Pons (tissue), 1 donor: Measurements from ENCODE around the gene RANBP3.
A peak's percentile ranks its signal among the peaks of the same experiment; 100 is the strongest.

ENCODE experiments used
- DNase-seq: peaks from one replicate; pipeline ENCODE4 v3.0.0-alpha.2; 2016; ENCODE audit warnings: low spot score

Gene RANBP3

DNA sequence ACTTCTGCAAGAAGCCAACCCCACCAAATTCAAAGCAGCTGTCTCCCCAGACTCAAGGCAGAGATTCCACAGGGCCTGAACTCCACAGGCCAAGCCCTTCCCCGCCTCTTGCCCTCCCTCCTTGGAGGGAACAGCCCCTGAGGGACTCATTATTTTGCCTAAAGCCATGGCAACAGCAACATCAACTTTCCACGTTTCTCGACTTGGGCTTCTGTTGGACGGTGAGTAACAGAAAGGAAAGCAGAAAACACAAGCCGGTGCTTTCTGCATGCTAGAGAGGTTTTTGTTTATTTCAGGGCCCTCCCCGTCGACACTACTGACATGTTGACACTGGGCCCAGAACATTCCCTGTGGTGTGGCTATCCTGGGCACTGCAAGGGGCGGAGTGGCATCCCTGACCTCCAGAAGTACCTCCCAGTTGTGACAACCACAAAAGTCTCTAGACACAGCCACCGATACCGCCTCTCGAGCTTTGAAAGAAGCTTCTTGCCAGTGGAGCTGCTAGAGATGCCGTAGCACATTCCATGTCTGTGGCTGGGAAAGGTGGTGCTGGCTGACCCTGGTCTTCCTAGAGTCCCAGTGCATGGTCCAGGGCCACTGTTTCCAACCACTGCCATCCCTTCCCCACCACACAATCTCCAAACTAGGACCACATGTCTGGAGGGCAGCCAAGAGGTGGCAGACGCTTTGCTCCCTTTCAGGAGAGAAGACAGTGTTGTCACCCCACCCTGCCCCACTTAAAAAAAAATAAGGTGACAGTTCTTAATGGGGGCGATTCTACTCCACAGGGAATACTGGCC lies 51.1 kb downstream of the RANBP3 start:
- DNase-seq = no peak

DNA sequence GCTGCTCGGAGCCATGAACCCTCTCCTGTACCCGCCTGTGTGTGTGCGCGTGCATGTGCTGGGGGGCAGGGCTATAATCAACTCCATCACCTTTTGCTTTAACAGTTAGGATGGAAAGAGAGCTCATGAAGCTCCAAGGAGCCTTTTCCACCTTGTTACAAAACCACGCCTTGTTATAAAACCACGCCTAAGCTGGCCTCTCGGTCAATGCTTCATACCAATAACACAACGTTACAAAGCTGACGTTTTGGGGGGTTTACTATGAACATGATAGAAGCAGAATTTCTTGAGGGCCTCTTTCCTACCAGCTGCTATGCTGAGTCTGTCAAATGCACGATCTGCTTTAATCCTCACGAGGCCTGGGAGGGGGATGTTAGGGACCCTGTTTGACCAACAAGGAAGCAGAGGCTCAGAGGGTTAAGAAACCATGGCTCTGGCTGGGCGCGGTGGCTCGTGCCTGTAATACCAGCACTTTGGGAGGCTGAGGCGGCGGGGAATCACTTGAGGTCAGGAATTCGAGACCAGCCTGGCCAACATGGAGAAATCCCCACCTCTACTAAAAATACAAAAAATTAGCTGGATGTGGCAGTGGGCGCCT lies 52.0 kb downstream of the RANBP3 start:
- no peak for DNase-seq

DNA sequence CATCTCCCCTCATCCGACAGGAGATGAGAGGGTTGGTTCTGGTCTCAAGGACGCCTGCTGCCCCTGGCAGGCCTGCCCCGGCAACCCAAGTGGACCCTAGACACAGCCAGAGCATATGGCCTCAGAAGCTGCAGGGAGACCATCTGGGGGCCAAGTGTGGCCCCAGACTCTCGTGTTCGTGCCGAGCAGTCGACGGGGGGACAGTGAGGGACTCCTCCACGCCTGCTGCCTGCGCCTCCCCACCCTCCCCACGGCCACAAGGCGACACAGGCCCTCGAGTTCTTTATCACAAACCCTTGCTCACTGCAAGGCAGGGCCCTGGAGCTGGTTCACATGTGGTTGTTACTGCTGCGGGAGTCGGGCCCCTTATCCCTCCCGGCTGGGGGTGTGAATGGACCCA lies 54.6 kb downstream of the RANBP3 start:
- DNase-seq = no peak

- DNase-seq = no peak
Observed at GRCh38 chr19:5922161-5922545, 55.8 kb downstream of the RANBP3 start.

DNA sequence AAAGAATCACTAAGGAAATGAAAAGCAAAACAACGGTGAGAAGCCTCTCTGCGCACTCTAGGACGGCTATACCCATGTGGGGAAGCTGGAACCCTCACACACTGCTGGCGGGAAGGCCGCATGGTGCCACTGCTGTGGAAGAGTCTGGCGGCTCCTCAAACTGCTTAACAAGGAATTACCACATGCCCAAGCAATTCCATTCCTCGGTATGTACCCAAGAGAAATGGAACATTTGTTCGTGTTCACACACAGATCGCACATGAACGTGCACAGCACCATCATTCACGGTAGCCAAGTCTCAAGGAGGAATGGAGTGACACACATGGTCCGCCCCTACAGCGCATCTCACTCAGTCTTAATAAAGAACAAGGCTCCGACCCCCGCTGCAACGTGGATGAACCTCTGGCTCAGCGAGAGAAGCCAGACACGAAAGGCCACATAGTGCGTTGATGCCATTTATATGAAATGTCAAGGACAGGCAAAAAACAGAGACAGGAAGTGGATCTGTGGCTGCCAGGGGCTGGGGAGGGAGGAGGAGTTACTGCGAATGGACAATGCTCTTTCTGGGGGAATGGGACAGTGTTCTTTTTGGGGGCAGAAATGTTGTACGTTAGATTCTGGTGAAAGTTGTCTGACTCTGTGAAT lies 56.3 kb downstream of the RANBP3 start:
- no peak for DNase-seq

DNA sequence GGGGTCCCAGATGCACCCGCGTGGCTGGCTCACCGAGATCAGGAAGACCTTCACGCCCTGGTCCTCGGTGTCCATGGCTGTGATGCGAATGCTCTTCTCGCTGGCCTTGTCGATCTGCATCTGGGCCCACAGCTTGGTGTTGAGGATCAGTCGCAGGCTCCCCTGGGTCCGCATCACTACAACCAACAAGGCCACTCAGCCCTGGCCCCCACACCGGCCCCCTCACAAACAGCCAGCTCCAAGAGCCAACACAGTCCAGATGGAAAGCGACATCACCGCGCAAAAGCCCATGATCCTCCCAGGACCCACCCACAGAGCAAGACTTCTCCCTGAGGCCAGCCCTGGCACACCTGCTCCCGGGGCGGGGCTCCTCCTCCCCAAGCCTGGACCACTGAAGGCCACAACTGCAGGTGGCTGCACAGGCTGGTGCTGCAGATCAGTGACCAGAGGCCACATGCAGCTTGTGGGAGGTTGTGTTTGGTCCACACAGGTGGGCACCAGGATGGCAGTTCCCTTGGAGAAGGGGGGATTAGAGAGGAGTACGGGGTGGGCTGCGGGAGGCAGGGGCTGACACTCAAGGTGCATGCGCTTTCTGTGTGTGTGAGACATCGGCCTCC lies 59.4 kb downstream of the RANBP3 start:
- no peak for DNase-seq

- no peak for DNase-seq
Observed at GRCh38 chr19:5917431-5918107, 60.4 kb downstream of the RANBP3 start.

- DNase-seq = no peak
Observed at GRCh38 chr19:5916181-5916708, 61.7 kb downstream of the RANBP3 start.

- DNase-seq = no peak
Observed at GRCh38 chr19:5915782-5916165, 62.2 kb downstream of the RANBP3 start.

- DNase-seq = no peak
Observed at GRCh38 chr19:5914946-5915781, 62.8 kb downstream of the RANBP3 start.

GRCh38 chr19:5914358-5914774 lies 63.6 kb downstream of the RANBP3 start:
- no peak for DNase-seq

GRCh38 chr19:5913739-5914357 lies 64.1 kb downstream of the RANBP3 start, which contains the start of gene CAPS:
Gene CAPS (plus strand): TSS chr19:5914254. CDS start chr19:5914407, 153 bp downstream.
- peak; percentile 48 for DNase-seq

DNA sequence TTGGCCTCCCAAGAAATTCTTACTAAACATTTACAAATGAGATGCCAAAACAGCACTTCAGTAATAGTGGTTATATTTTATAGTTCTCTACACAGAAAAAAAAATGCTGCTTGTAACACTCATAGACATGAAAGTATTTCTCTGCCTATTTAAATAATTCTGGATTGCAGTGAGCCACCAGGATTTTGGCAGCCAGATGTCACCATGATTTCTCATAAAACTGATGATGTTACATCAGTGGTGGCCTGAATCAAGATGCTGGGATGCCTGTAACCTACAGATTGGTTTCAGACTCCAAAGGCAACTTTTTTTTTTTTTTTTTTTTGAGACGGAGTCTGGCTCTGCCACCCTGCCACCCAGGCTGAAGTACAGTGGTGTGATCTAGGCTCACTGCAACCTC lies 66.6 kb downstream of the RANBP3 start:
- no peak for DNase-seq

- no peak for DNase-seq
Observed at GRCh38 chr19:5910638-5910907, 67.4 kb downstream of the RANBP3 start.

DNA sequence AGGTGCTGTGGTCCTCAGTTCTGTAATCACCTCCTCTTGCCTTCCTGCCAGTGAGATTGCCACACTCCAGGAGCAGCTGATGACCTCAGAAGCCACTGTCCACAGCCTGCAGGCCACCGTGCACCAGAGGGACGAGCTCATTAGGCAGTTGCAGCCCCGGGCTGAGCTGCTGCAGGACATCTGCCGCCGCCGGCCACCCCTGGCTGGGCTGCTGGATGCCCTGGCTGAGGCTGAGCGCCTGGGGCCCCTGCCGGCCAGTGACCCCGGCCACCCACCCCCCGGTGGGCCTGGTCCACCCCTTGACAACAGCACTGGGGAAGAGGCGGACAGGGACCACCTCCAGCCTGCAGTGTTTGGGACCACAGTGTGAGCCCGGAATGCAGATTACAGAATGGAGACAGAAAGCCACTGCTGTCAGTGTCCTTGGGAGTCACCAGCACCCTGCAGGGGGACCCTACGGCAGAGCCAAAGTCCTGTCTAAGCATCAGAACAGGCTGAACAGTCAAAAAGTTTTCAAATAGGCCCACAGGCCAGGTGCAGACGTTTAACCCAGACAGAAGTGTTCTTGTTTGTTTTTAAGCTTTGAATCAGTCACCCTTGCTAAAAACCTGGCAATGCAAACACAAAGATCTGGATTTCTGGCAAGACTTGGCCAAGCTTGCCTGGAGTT lies 69.0 kb downstream of the RANBP3 start:
- DNase-seq = no peak

- DNase-seq = no peak
Observed at GRCh38 chr19:5907241-5907640, 70.7 kb downstream of the RANBP3 start.

- no peak for DNase-seq
Observed at GRCh38 chr19:5905114-5905778, 72.7 kb downstream of the RANBP3 start.

DNA sequence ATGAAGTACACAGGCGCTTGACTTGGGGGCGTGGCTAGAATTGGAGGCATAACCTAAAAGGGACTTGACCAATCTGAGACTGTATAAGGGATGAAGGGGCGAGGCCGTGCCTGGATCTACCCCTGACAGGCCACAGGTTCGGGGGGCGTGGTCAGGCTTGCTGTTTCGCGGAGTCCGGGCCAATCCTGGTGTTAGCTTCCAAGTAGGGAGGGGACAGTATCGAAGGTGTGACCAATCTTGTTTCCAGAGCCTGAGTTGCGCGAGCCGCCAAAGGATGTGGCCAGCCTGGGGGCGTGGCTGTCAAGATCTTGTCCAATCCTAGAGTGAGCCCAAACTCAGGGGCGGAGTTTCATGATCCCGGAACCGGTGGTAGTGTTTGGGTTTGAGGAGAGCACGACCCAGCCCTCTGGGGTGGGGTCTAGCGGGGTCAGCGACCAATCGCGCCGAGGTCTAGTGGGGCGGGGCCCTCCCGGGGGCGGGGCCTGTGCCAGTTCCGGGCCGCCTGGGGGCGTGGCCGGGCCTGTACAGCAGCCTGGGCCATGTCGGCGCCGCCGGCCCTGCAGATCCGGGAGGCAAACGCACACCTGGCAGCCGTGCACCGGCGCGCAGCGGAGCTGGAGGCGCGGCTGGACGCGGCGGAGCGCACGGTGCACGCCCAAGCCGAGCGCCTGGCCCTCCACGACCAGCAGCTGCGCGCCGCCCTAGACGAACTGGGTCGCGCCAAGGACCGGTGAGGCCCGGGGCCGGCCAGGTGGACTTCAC lies 73.4 kb downstream of the RANBP3 start, which contains the start of gene VMAC:
Gene VMAC (plus strand): TSS at position 521 of the 762 bp plus-strand sequence. CDS start 19 bp downstream, at position 540.
- DNase-seq = peak; percentile 100
